Measurements from ENCODE around the gene THRB. TPM values are rescaled to one million over a fixed set of nuclear protein-coding genes. Genes with fewer than 3 reads are reported as not detected.

Gene THRB
- total and polyA plus RNA-seq, 9 of the 15 experiments (the other 6 are each of a cell fraction or from before 2014, with no cell fraction given): 1.7 to 14.9 (median 6.9) TPM

GRCh38 chr3:24185738-24186384 lies 308.8 kb downstream of the THRB start (continued):
- TF ChIP-seq JUNB (CRISPR knock-in tag; conservative IDR thresholded peaks at IDR 0.05) (no peak), ILK (tag; IDR thresholded peaks at IDR 0.05; ENCODE audit: borderline replicate concordance, low read depth) (no peak), SOX6 (IDR thresholded peaks at IDR 0.05) (peak; percentile 83), MTF1 (CRISPR knock-in tag; IDR thresholded peaks at IDR 0.05; ENCODE audit: borderline replicate concordance) (no peak), ZNF583 (CRISPR knock-in tag; IDR thresholded peaks at IDR 0.05) (no peak), GTF2B (IDR thresholded peaks at IDR 0.05; ENCODE audit: extremely low read depth, insufficient read length) (no peak), SMAD3 (CRISPR knock-in tag; conservative IDR thresholded peaks at IDR 0.05) (no peak), NR4A1 (CRISPR knock-in tag; IDR thresholded peaks at IDR 0.05) (no peak), NR4A1 (tag; IDR thresholded peaks at IDR 0.05) (peak; percentile 92), HMGXB4 (CRISPR knock-in tag; IDR thresholded peaks at IDR 0.05) (no peak), PBX2 (CRISPR knock-in tag; IDR thresholded peaks at IDR 0.05; ENCODE audit: low read depth) (no peak), PBX2 (tag; conservative IDR thresholded peaks at IDR 0.05; ENCODE audit: low read depth) (0 out of 2 replicates have a peak, but pooled peaks have one; percentile 5), NCOA1 (IDR thresholded peaks at IDR 0.05; ENCODE audit: low read depth) (no peak), IRF2 (CRISPR knock-in tag; IDR thresholded peaks at IDR 0.05) (no peak), DDX20 (tag; IDR thresholded peaks at IDR 0.05; ENCODE audit: low read depth) (no peak)

All from K562 (cell line).